H4 (cell line): ENCODE data around the gene ERAP2. TPM values are rescaled to one million over a fixed set of nuclear protein-coding genes. Genes with fewer than 3 reads are reported as not detected.

Experiments used
- DNase-seq: peaks from one replicate; pipeline ENCODE4 v3.0.0-alpha.2; 2015; ENCODE audit warnings: low spot score
- total RNA-seq: library from RNA; depleted of rRNA; stranded (reverse); fragments of >200 nt; shearing (Covaris generic); gene quantifications from 2 replicates; pipeline ENCODE4 v1.2.3, GENCODE V29; 2014

ERAP2 gene
- total RNA-seq, 1 experiment from 2014 or later = 3.9 TPM

DNA sequence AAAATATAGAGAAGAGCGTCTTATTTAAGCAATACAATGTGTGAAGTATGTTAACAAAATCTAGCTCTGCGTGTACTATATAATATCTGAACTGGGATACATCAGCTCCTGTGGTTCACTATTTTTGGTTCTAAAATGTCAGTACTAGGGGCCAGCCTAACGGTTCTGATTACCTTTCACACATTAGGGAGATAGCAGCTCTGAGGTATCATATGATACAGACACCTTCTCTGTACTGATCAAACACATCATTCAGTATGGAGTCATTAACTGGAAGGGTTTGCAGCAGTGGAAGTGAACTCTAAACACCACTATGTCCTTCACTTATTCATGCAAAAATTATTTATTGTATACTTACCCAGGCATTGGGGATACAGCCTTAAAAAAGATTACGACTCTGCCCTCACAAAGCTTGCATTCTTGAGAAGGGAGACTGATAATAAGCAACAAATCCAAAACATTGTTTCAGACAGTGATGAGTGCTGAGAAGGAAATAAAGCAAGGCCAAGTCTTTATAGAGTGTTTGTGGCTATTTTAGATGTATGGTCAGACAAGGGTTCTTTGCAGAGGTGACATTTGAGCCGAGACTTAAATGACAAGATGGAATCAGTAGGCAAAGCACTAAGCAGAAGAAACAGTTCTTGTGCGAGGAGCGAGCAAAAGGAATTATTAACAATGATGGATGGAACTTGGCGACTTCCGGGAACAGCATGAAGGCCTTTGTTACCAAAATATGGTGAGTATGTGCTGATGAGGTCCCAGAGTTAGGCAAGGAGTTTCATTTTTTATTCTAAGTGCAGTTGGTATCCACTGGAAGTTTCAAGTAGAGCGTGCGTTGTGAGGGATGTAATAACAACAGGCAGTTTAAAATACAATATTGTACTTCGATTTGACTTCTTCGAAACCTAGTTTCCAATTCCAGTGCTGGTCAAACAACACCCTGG lies 57.7 kb downstream of the ERAP2 start:
- DNase-seq = peak; percentile 37

DNA sequence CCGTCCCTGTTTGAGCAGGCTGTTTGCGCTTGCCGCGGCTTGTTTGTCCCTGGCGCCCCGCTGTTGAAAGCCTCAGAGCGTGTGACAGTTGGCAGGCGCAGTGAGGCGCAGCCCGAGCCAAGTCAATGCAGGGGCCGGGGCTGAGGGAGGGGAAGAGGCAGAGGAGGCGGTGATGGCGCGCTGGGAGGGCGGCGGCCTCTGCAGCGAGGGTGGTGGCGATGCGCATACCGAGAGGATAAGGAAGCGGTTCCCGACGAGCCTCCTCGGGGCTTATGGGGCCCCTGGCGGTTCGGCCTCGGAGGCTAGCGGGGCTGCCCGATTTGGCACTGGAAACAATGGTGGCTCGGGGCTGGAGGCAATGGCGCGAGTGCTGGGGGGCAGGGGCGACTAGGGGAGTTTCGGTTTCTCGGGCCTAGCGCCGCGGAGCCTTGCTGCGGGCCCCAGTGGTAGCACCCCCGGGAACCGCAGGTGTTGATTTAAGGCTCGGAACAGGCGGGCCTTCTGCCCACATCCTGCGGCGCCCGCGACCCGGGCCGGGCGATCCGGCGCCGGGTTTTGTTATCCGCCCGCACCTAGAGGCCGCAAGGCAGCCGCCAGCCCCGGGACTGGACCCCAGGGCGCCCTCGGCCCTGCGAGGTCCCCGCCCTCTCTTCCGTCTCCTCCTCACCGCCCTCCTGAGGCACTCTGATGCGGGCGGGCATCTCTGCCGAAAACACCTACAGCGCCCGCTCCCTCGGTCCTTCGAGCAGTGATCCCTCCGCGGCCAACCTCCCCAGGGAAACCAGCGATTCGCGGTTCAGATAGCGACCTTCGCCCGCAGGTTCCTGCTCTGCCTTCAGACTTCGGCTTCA lies 58.6 kb downstream of the ERAP2 start:
- peak; percentile 94 for DNase-seq

DNA sequence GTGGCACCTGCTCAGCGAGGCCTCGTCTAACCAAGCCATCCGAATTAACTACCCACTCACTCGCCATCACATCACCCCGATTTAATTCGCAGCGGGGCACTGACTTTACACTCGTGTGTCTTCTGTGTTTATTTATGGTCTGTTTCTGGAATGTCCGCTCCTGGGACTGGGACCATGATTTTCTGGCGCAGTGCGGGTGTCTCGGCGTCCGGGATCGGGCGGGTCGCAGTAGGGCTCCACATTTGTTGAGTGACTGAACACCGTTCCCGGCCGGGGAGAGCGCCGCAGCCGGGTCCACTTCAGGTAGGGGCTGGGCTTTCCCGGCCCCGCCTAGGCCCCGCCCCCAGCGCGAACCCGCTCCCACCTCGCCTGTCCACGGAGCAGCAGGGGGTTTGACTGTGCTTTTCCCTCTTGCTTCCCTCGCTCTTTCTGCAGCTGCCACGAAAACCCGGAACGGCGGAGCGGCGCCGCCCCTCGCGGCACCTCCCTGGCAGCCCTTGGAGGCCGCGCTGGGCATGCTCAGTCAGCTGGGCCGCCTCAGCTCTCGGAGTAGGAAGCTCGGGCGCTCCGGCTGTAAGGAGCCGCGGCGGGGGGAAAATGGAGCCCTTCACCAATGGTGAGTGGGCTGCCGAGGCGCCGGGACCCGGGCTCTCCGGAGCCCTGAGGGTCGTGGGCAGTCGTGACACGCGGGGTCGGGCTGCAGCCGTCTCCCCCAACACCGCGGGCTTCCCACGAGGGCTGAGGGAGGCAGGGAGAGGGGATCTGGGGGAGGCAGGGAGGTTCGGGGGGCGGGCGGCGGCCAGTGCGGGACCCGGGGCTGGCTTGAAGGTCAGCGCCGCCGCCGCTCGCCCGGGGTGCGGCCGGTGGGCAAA lies 59.5 kb downstream of the ERAP2 start, which contains the start of gene LNPEP:
Gene LNPEP (plus strand): TSS at position 522 of the 872 bp plus-strand sequence. CDS start 76 bp downstream, at position 598.
- peak; percentile 98 for DNase-seq

DNA sequence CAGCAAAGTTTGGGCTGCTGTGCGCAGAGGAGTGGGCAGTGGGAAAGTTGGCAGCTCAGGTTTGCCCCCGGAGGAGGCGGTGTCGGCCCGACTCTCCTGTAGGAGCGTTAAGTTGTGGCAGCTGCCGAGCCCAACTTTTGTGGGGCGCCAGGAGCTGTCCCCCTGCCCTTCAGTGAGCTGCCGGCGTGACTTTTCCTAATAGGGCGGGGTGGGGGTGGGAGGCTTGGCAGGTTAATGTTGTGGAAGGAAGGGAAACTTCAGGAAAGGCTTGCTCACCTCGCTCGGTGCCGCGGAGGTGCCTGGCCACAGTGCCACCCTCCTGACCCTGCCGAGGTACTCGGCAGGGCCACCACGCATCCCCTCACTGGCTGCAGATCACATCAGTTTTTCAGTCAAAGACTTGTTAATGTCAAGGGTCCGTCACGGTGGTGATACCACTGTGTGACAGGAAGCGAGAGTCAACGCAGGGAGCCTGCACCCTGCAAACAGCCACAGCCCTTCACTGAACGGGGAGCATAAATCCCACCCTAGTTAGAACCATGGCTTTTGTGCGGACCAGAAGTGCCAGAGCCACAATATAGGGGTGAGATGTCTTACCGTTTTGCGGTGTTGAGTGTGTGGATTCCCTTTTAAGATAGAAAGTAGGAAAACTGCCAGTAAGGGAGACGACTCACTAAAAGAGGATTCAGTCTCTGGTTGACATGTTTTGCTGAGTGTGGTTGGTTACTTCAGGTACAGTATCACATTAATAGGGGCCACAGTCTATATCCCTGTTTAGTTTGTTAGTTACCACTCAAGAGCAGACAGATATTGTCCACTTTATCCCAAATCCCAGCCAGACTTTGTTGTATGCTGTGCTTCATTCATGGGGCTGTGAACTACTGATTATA lies 60.4 kb downstream of the ERAP2 start:
- peak; percentile 30 for DNase-seq

DNA sequence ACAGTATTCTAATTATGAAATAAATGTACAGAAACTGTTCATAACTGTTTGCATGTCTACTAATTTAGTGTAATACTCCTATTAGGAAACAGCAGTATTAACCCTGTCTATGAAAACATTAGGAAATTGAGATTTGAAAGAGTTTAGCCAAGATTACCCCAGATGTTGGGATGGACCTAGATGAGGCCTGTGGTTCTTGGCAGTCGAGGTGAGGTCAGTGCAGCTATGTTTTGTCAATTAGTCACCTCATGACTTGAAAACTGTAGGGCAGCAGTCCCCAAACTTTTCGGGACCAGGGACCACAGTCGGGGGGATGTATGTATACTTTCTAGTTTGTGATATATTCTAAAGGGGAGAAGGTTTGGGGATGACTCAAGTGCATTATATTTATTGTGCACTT lies 64.3 kb downstream of the ERAP2 start:
- no peak for DNase-seq

DNA sequence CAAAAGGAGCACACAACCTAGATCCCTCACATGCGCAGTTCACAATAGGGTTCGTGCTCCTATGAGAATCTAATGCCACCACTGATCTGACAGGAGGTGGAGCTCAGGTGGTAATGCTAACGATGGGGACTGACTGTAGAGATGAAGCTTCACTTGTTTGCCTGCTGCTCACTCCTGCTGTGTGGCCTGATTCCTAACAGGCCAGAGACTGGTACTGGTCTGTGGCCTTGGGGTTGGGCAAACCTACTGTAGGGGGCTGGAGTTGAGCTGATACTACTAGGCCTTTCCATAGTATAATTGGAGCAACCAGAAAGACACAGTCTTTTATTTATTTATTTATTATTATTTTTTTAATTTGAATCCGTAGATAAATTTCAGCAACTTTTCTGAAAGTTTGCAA lies 64.8 kb downstream of the ERAP2 start:
- no peak for DNase-seq

DNA sequence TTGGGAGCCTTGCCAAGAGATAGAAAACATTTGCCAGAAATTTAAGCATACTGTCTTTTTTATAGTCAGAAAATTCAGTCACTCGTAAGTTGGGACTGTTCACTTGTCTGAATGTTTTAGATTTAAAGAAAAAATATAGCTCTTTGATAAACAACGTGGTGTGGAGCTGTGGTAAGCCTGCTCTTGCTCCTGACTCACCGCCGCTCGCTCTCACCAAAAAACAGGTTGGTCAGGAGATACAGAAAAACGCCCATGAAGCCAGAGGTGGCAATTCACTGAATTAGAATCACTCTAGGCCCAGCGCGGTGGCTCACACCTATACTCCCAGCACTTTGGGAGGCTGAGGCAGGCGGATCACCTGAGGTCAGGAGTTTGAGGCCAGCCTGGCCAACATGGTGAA lies 65.8 kb downstream of the ERAP2 start:
- no peak for DNase-seq

DNA sequence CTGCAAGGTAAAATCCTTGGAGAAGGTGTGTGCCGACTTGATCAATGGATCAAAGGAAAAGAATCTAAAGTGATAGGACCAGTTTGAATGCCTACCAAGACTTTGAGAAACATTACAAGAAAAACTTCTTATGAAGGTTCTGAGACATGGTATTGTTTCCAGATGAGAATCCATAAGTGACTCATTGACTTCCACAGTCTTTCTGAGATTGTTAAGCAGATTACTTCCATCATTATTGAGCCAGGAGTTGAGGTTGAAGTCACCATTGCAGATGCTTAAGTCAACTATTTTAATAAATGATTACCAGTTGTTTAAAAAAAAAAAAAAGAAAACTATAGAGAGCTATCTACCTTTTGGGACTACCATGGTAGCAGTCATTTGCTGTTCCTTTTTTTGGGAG lies 66.6 kb downstream of the ERAP2 start:
- DNase-seq = no peak

DNA sequence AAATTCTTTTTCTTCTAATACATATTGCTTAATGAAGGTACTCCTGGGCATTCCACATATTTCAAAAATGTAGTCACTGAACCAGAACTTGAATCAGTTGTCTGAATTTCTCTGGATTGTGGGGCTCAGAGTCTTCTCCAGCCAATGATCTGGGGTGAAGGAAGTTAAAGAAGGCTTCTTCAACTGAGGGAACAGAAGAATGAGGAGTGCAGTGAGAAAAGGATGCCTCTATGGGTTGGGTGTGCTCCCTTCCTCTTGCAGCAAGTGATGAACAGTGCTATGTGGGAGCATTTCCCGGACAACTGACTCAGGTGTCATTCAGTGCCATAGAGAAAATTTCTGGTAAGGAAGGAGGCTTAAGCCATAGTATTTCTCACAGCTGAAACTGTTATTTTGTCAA lies 67.5 kb downstream of the ERAP2 start:
- DNase-seq = no peak

DNA sequence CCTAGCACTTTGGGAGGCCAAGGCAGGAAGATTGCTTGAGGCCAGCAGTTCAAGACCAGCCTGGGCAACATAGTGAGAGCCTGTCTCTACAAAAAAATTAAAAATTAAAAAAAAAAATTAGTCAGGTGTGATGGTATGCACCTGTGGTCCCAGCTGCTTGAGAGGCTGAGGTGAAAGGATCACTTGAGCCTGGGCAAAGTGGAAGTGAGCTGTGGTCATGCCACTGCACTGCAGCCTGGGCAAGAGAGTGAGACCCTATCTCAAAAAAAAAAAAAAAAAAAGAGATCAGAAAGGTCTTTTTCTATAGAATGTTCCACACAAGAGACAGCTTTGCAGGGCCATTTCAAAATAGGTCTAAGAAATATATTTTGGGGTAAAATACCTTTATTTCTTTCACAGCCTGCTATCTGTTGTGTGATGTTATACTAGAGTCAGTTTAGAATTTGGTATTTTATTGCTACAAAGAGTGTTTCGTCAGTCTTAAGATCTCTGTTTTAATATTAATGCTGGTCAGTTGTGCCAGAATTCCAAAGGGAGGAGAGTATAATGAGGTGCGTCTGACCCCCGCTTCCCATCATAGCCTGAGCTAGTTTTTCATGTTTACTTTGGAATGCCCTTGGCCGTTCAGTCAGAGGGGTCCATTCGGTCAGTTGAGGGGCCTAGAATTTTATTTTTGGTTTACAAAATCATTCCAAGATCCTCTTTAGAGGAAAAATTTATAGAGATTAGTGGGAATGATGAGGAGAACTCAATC lies 69.0 kb downstream of the ERAP2 start:
- no peak for DNase-seq

DNA sequence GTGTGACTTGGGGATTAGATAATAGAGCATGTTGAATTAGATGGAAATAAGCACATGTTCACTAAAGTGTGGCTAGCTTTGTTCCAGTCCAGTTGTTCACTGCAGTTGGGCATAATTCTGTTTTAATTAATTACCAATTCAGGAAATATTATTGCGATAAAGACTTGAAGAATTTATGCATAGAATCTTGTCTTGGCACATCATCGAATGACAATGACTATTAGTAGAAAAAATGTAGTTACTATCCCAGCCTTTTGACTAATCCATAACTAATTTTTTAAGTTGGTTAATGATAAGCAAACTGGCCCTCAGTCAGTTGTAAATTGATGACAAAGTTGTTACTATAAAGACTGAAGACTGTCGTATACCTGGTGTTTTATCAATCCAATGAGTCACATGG lies 70.1 kb downstream of the ERAP2 start:
- DNase-seq = no peak

DNA sequence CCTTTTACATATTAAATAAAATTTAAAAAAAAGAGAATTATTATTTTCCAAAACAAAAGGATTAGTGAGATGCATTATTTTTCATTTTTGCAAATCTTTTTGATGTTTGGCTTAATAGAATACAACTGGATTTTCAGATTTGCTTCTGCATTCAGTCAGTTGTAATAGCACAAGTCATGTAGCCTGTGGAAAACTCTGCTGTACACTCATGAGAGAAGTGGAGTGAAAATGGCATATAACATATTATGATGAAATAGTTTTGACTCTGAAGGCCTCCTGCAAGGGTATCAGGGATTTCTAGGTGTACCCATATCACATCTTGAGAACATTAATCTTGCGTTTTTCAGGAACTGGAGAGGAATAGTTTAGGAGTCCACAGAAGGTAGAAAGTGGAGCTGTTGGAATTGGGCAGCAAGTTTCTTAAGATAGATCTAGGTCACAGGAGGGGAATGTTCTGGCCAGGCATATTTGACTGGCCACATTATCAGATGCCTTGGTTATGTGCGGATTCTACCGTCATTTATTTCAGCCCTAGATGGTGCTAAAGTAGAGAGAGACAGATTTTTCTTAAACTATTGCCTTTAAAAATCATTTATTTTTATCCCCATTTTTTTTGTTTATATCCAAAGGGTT lies 75.9 kb downstream of the ERAP2 start:
- DNase-seq = no peak

DNA sequence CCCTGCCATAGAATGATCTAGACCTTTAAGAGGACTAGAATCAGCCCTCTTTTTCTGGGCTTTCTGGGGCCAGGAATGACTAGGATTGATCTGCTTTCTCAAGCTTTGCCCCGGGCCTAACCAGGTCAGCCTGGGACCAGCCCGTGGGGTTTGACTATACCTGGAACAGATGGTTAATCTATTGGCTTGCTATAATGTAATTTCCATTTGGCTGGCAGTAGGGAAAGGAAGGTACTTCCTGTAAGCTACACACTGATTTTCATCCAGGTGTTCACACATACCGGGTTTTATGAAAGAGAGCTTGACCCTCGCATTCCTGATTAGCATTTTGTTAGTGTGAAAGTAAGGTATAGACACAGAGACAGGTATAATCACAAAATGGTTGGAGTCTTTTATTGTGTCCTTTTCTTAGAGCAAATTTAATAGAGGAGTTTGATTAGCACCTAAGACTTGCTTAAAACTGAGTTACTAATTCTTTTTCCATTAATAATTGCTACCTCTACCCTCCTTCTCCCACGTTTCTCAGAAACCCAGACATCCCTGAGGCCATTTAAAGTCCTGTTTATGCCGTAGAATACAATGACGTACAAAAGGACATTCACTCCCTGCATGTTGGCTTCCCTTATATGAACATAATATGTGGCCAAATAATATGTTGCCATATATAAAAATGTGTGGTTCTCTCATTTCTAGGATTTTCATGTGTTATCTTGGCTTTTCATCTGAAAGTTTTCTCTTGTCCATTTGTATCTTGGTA lies 76.9 kb downstream of the ERAP2 start:
- no peak for DNase-seq

DNA sequence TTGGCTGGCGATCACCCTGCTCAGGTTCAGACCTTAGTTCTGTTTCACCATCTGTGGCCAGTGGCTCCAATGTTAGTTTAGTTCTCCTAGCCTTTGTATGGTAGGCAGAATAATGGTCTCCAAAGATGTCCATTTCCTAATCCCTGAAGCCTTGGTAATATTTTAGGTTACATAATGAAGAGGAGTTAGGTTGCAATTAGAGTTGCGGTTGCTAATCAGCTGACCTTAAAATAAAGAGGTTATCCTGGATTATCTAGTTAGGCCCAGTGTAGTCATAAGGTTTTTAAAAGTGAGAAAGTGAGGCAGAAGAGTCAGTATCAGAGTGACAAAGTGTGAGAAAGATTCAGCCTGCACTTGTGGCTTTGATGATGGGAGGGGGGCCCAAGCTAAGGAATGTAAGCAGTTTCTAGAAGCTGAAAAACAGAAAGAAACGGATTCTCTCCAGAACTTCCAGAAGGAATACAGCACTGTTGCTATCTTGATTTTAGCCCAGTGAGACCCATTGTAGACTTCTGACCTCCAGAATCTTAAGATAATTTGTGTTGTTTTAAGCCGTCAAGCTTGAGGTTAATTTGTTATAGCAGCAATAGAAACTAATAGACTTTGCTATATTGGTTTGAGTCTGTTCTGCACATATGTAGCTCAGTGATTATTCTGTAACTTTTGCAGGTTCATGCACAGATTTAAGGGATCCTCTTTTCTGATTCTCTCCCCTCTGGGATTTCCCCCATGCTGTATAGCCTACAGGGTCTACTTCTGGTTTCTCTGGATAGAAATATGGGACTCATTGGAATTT lies 81.2 kb downstream of the ERAP2 start:
- no peak for DNase-seq

DNA sequence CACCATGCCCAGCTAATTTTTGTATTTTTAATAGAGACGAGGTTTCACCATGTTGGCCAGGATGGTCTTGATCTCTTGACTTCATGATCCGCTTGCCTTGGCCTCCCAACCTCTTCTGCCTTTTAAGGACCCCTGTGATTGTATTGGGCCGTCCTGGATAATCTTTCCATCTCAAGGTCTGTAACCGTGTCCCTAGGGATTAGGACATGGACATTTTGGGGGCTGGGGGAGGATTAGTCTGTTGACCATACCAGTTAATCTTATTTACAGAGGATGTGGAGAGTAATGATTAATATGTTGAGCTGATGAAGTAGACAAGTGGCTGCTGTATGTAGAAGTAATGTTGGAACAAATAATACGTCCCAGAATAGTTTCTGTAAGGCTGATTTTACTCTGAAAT lies 82.7 kb downstream of the ERAP2 start:
- DNase-seq = no peak

DNA sequence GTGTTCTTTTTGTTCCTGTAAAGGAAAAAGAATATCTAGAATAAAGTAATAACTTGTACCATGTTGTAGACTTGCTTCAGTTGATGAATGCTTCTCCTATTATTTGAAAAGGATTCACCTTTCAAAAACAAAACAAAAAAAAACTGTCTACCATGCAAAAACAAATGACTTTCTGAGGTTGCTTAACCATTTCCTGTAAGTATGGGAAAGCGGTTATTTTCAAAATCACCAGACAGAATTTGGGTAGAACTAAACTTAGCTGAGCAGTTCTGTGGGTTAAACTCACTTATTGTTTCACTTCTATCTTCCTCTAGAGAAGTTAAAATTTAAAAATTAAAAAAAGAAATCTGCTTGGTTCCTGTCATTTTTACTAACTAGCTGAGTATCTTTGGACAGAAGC lies 84.8 kb downstream of the ERAP2 start:
- DNase-seq = no peak

DNA sequence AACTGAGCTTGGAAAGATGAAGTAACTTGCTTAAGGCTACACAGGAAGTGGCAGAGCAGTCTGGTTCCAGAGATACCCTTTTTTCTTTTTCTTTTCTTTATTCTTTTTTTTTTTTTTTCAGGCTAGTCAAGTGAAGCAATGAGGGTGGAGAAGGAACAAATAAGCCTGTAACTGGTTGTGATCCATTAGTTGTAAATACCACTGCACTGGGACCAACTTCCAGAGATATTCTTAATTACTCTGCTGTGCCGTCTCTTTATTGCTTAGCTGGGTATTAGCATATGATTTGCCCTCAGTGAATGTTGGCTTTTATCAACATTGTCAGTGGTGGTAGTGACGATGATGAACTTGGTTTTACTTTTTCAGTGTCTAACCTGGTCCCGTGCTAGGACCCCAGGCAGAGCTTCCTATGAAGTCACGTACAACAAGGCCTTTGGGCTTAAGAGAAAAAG lies 86.3 kb downstream of the ERAP2 start:
- DNase-seq = no peak

DNA sequence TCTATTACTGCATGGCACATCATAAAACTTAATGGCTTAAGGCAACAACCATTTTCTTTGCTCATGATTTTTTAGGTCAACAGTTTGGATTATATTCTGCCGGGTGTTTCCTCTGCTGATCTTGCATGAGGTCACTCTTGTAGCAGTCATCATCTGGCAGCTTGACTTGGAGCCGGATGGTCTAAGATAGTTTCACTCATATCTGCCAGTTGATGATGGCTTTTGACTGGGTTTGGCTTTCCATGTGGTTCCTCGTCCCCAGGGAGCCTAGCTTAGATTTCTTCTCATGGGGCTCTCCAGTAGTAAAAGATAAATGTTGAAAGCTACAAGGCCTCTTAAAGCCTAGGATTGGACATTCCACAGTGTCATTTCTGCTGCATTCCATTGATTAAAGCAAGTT lies 87.0 kb downstream of the ERAP2 start:
- peak; percentile 39 for DNase-seq
